WTC11 (cell line): Measurements from ENCODE around the gene PPP1R26. TPM values are rescaled to one million over a fixed set of nuclear protein-coding genes. Genes with fewer than 3 reads are reported as not detected.
A peak's percentile ranks its signal among the peaks of the same experiment; 100 is the strongest.

Source experiments
- ATAC-seq: fragments of 200-7000 bp; cut with Tn5 transposase; 2 replicates; pipeline ENCODE4 v1.10.0; 2021; ENCODE audit warnings: mild to moderate bottlenecking, moderate library complexity
- CTCF ChIA-PET: fragments of 300-600 bp; sonication (Branson Sonifier 250); formaldehyde crosslinking; loops from one replicate; lab custom pipeline; 2021; ENCODE audit warnings: antibody characterized with exemption; lab: Charles Lee
- POLR2A ChIA-PET: fragments of 350-600 bp; sonication (Branson Sonifier 250); formaldehyde crosslinking; loops from one replicate; lab custom pipeline; 2021; ENCODE audit warnings: antibody characterized with exemption; lab: Charles Lee
- DNase-seq: peaks from one replicate; pipeline ENCODE4 v3.0.0; 2021; ENCODE audit warnings: low spot score
- H3K27ac Mint-ChIP-seq: 2 replicates; pipeline ENCODE4 v1.8.0; 2021; ENCODE audit warnings: mixed read lengths
- H3K27me3 Mint-ChIP-seq: 2 replicates; pipeline ENCODE4 v1.8.0; 2021; ENCODE audit warnings: low read depth, mild to moderate bottlenecking, moderate library complexity, mixed read lengths
- H3K36me3 Mint-ChIP-seq: 2 replicates; pipeline ENCODE4 v1.8.0; 2021; ENCODE audit warnings: mixed read lengths
- H3K4me1 Mint-ChIP-seq: 2 replicates; pipeline ENCODE4 v1.8.0; 2022; ENCODE audit warnings: mixed read lengths
- H3K4me3 Mint-ChIP-seq: 2 replicates; pipeline ENCODE4 v1.8.0; 2021; ENCODE audit warnings: mild to moderate bottlenecking, moderate library complexity, mixed read lengths
- H3K9me3 Mint-ChIP-seq: 2 replicates; pipeline ENCODE4 v1.8.0; 2021; ENCODE audit warnings: mixed read lengths
- ATF1 ChIP-seq: sonication (generic); formaldehyde crosslinking; IDR thresholded peaks from 2 replicates; pipeline ENCODE4 v1.8.1; 2023; ENCODE audit warnings: mild to moderate bottlenecking, moderate library complexity, missing genetic modification reagents
- CREB1 ChIP-seq: sonication (generic); formaldehyde crosslinking; IDR thresholded peaks from 2 replicates; pipeline ENCODE4 v1.8.0; 2023; ENCODE audit warnings: mild to moderate bottlenecking, missing genetic modification reagents
- E2F4 ChIP-seq: sonication (generic); formaldehyde crosslinking; IDR thresholded peaks from 2 replicates; pipeline ENCODE4 v1.8.1; 2022; ENCODE audit warnings: low read depth, mild to moderate bottlenecking, moderate library complexity, missing genetic modification reagents, borderline replicate concordance
- ETV6 ChIP-seq: sonication (generic); formaldehyde crosslinking; IDR thresholded peaks from 2 replicates; pipeline ENCODE4 v1.8.1; 2022; ENCODE audit warnings: mild to moderate bottlenecking, missing genetic modification reagents
- FOXJ3 ChIP-seq: sonication (generic); formaldehyde crosslinking; IDR thresholded peaks from 2 replicates; pipeline ENCODE4 v1.9.0; 2021; ENCODE audit warnings: missing genetic modification reagents, mild to moderate bottlenecking, borderline replicate concordance
- FOXP4 ChIP-seq: sonication (generic); formaldehyde crosslinking; IDR thresholded peaks from 2 replicates; pipeline ENCODE4 v1.8.0; 2022; ENCODE audit warnings: mild to moderate bottlenecking, missing genetic modification reagents
- GRHL2 ChIP-seq: fragments of 250-450 bp; sonication (Bioruptor Pico); IDR thresholded peaks from 2 replicates; pipeline ENCODE4 v1.8.0; 2022; ENCODE audit warnings: mild to moderate bottlenecking, moderate library complexity; ENCODE audit not compliant: insufficient replicate concordance, severe bottlenecking
- MXD4 ChIP-seq: fragments of 250-450 bp; sonication (Bioruptor Pico); IDR thresholded peaks from 2 replicates; pipeline ENCODE4 v1.8.0; 2021; ENCODE audit warnings: mild to moderate bottlenecking, moderate library complexity, borderline replicate concordance
- MYBL2 ChIP-seq: sonication (generic); formaldehyde crosslinking; IDR thresholded peaks from 2 replicates; pipeline ENCODE4 v1.8.1; 2023; ENCODE audit warnings: mild to moderate bottlenecking, moderate library complexity, missing genetic modification reagents
- PRRX2 ChIP-seq: fragments of 250-450 bp; sonication (Bioruptor Pico); IDR thresholded peaks from 2 replicates; pipeline ENCODE4 v1.8.0; 2021; ENCODE audit warnings: mild to moderate bottlenecking
- TEAD1 ChIP-seq: sonication (generic); formaldehyde crosslinking; IDR thresholded peaks from 2 replicates; pipeline ENCODE4 v1.8.0; 2022; ENCODE audit warnings: mild to moderate bottlenecking, missing genetic modification reagents
- TEAD4 ChIP-seq: sonication (generic); formaldehyde crosslinking; IDR thresholded peaks from 2 replicates; pipeline ENCODE4 v1.8.0; 2022; ENCODE audit warnings: mild to moderate bottlenecking, missing genetic modification reagents
- ZNF121 ChIP-seq: sonication (generic); formaldehyde crosslinking; IDR thresholded peaks from 2 replicates; pipeline ENCODE4 v1.8.0; 2023; ENCODE audit warnings: missing genetic modification reagents
- ZNF138 ChIP-seq: sonication (generic); formaldehyde crosslinking; conservative IDR thresholded peaks from 2 replicates; pipeline ENCODE4 v1.8.1; 2022; ENCODE audit warnings: mild to moderate bottlenecking, moderate library complexity, missing genetic modification reagents
- ZNF219 ChIP-seq: sonication (generic); formaldehyde crosslinking; IDR thresholded peaks from 2 replicates; pipeline ENCODE4 v1.8.0; 2023; ENCODE audit warnings: missing genetic modification reagents, mild to moderate bottlenecking, borderline replicate concordance
- ZNF317 ChIP-seq: sonication (generic); formaldehyde crosslinking; IDR thresholded peaks from 2 replicates; pipeline ENCODE4 v1.8.1; 2023; ENCODE audit warnings: low read depth, mild to moderate bottlenecking, moderate library complexity, missing genetic modification reagents, borderline replicate concordance
- ZNF671 ChIP-seq: fragments of 250-450 bp; sonication (Bioruptor Pico); IDR thresholded peaks from 2 replicates; pipeline ENCODE4 v1.8.0; 2021; ENCODE audit warnings: mild to moderate bottlenecking
- total RNA-seq: library from RNA; stranded (reverse); gene quantifications from 3 replicates; pipeline ENCODE4 v1.2.3, GENCODE V29; 2021

PPP1R26 gene
- total RNA-seq, 1 experiment from 2014 or later = 44.4 TPM

- DNase-seq (no peak), ATAC-seq (no peak)
- POLR2A ChIA-PET = no interaction called here
- Mint-ChIP-seq H3K27ac (no peak overlapping the region), H3K9me3 (peaks cover 7% of the 10 kb centered on the region), H3K4me1 (peaks cover 2% of the 10 kb centered on the region; the same call in 1 of the 2 replicates), H3K4me3 (no peak overlapping the region), H3K36me3 (no peaks in the 10 kb centered on the region), H3K27me3 (no peaks in the 10 kb centered on the region)
- CTCF ChIA-PET = interaction anchor here (1.4 kb wide), 1 partner anchor 10 kb away, joined by 4 read pairs; no protein-coding TSS in a partner anchor
- TF ChIP-seq ATF1 (CRISPR knock-in tag) (no peak), CREB1 (no peak), TEAD1 (CRISPR knock-in tag) (no peak), ETV6 (no peak), ZNF138 (CRISPR knock-in tag) (no peak), ZNF219 (CRISPR knock-in tag) (no peak), FOXP4 (no peak), TEAD4 (no peak), GRHL2 (CRISPR knock-in tag) (no peak), ZNF671 (CRISPR knock-in tag) (no peak), PRRX2 (no peak)
Observed at GRCh38 chr9:135517407-135517822, 37.8 kb downstream of the PPP1R26 start.

GRCh38 chr9:135519179-135519971 lies 39.8 kb downstream of the PPP1R26 start:
- POLR2A ChIA-PET = no interaction called here
- Mint-ChIP-seq H3K27me3 (no peaks in the 10 kb centered on the region), H3K9me3 (peaks cover 7% of the 10 kb centered on the region), H3K27ac (no peak overlapping the region), H3K4me1 (peaks cover 6% of the 10 kb centered on the region), H3K4me3 (no peak overlapping the region), H3K36me3 (no peaks in the 10 kb centered on the region)
- DNase-seq (no peak), ATAC-seq (no peak)
- CTCF ChIA-PET = interaction anchor here (0.6 kb wide), 1 partner anchor 212 kb away, joined by 5 read pairs; no protein-coding TSS in a partner anchor
- TF ChIP-seq ZNF317 (CRISPR knock-in tag) (peak; percentile 61; the same call in 1 of the 2 replicates), E2F4 (CRISPR knock-in tag) (no peak)

GRCh38 chr9:135520916-135521607 lies 41.5 kb downstream of the PPP1R26 start, which contains the start of gene LCN1:
Gene LCN1 (plus strand): TSS chr9:135521440. CDS start chr9:135521498, 58 bp downstream.
- DNase-seq = no peak
- POLR2A ChIA-PET = no interaction called here
- H3K36me3 Mint-ChIP-seq = no peaks in the 10 kb centered on the region
- peaks cover 7% of the 10 kb centered on the region for H3K9me3 Mint-ChIP-seq
- TF ChIP-seq MXD4 (CRISPR knock-in tag) = no peak
- TF ChIP-seq CREB1 = no peak
- ATAC-seq = no peak
- H3K27me3 Mint-ChIP-seq = no peaks in the 10 kb centered on the region
- H3K4me1 Mint-ChIP-seq = peaks cover 6% of the 10 kb centered on the region
- H3K4me3 Mint-ChIP-seq = no peak within 1 kb of the TSS
- no peak within 1 kb of the TSS for H3K27ac Mint-ChIP-seq
- CTCF ChIA-PET = no interaction called here

GRCh38 chr9:135521608-135522095 lies 42.1 kb downstream of the PPP1R26 start:
- no peak for TF ChIP-seq MYBL2 (CRISPR knock-in tag)
- TF ChIP-seq FOXJ3 (CRISPR knock-in tag) = no peak
- no peak for TF ChIP-seq ZNF121 (CRISPR knock-in tag)

More at GRCh38 chr9:135521608-135522095, 42.1 kb downstream of the PPP1R26 start:
- Mint-ChIP-seq H3K4me3 (no peak overlapping the region), H3K4me1 (peaks cover 6% of the 10 kb centered on the region), H3K9me3 (peaks cover 7% of the 10 kb centered on the region), H3K27me3 (no peaks in the 10 kb centered on the region), H3K27ac (no peak overlapping the region), H3K36me3 (no peaks in the 10 kb centered on the region)
- ChIA-PET CTCF (no interaction called here), POLR2A (no interaction called here)
- no peak for DNase-seq
- ATAC-seq = no peak
